Nephron (organoid): ENCODE results near the gene MMP2.

Source experiments
- H3K27ac Mint-ChIP-seq, 3 experiments: 2 replicates each; pipeline ENCODE4 v1.8.0; 2020; ENCODE audit warnings: mixed read lengths in 3 of 3, mild to moderate bottlenecking in 2 of 3, moderate library complexity in 1 of 3
- H3K27me3 Mint-ChIP-seq: 2 replicates; pipeline ENCODE4 v1.8.0; 2021; ENCODE audit warnings: low read depth, mild to moderate bottlenecking, moderate library complexity, mixed read lengths
- H3K36me3 Mint-ChIP-seq: 2 replicates; pipeline ENCODE4 v1.8.0; 2020; ENCODE audit warnings: low read depth, mixed read lengths
- H3K4me1 Mint-ChIP-seq: 2 replicates; pipeline ENCODE4 v1.8.0; 2020; ENCODE audit warnings: mixed read lengths
- H3K4me3 Mint-ChIP-seq, 3 experiments: 2 replicates each; pipeline ENCODE4 v1.8.0; 2020; ENCODE audit warnings: mild to moderate bottlenecking in 3 of 3, mixed read lengths in 3 of 3, moderate library complexity in 2 of 3
- H3K9me3 Mint-ChIP-seq: 2 replicates; pipeline ENCODE4 v1.8.0; 2020; ENCODE audit warnings: mixed read lengths
- TF ChIP-seq, protein P1 (sequence below), 3 experiments: fragments of 200-600 bp; sonication (generic); IDR thresholded peaks; one replicate each; pipeline ENCODE4 v1.5.0; 2021; ENCODE audit warnings: antibody characterized with exemption in 3 of 3; ENCODE audit not compliant: unreplicated experiment in 3 of 3

MMP2 gene

DNA sequence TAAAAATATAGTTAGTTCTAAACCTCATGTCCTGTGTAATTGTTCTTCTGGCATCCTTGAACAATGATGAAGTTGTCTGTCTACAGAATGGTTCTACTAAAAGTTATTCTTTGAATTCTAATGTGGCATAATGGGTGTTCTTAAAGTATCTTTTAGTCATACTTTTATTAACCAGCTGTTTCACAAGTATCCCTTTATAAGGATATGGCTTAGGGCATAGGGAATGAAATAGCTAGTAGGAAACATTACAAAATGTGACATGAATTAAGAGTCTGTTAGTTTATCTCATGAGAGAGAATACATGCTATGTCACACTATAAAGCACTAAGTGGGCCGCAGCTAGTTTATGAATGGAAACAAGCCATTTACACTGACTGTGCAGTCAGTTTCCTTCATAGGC lies 61.2 kb downstream of the MMP2 start:
- H3K4me3 Mint-ChIP-seq: no peak overlapping the region
- TF ChIP-seq, protein P1, sequence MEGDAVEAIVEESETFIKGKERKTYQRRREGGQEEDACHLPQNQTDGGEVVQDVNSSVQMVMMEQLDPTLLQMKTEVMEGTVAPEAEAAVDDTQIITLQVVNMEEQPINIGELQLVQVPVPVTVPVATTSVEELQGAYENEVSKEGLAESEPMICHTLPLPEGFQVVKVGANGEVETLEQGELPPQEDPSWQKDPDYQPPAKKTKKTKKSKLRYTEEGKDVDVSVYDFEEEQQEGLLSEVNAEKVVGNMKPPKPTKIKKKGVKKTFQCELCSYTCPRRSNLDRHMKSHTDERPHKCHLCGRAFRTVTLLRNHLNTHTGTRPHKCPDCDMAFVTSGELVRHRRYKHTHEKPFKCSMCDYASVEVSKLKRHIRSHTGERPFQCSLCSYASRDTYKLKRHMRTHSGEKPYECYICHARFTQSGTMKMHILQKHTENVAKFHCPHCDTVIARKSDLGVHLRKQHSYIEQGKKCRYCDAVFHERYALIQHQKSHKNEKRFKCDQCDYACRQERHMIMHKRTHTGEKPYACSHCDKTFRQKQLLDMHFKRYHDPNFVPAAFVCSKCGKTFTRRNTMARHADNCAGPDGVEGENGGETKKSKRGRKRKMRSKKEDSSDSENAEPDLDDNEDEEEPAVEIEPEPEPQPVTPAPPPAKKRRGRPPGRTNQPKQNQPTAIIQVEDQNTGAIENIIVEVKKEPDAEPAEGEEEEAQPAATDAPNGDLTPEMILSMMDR (IDR thresholded peaks at IDR 0.05; ENCODE audit: unreplicated experiment in 3 of 3): no peak

DNA sequence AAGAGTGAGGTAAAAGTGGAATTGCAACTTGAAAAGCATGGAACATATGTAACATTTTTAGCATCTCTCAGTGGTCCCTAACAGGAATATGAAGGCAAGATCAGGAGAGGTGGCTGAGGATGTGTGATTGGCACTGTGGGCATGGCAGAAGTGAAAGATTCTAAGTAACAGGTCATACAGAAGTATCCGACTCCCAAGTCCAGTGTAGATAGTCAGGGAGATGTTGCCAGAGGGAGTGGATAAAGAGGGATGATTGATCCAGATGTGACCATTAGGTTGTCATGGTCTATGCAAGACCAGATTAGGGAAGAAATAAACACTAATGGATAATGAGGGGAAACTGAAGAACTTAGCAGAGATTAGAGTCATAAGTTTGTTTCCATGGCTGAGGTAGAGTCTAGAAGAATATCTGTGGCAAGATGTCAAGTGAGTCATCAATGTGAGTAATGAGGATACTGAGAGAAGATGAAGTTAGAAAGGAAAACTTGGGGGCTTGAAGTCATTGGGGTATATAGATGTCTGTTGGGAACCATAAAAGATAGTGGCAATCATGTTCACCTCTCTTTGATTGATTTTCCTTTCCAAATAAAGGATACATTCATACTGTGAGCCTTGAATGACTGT lies 63.6 kb downstream of the MMP2 start:
- H3K36me3 Mint-ChIP-seq: no peaks in the 10 kb centered on the region
- no peaks in the 10 kb centered on the region for H3K9me3 Mint-ChIP-seq
- H3K4me3 Mint-ChIP-seq: no peak overlapping the region
- peaks cover 4% of the 10 kb centered on the region for H3K4me1 Mint-ChIP-seq
- TF ChIP-seq, protein P1 (IDR thresholded peaks at IDR 0.05; ENCODE audit: unreplicated experiment in 3 of 3): no peak
- H3K27me3 Mint-ChIP-seq: no peaks in the 10 kb centered on the region
- no peak overlapping the region for H3K27ac Mint-ChIP-seq

More for the DNA sequence above, 61.2 kb downstream of the MMP2 start:
- Mint-ChIP-seq H3K4me1 (peaks cover 4% of the 10 kb centered on the region), H3K9me3 (no peaks in the 10 kb centered on the region), H3K27ac (no peak overlapping the region), H3K27me3 (no peaks in the 10 kb centered on the region), H3K36me3 (no peaks in the 10 kb centered on the region)

DNA sequence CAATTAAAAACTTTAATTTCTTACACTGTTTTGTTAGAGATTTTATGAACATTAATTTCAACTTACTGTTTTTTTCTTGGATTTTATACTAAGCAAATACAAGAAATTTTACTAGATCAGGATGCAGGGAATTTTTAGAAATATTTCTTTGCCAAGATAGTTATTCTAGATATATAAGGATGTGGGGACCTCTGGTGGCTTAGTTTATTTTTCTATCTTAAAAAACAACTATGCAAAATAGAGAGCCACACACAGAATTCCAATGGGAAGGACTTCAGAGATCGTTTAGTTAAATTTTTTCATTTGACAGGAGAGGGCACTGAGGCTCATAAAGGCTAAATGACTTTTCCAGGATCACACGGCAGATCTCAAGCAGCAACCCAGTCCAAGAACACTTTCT lies 64.5 kb downstream of the MMP2 start:
- Mint-ChIP-seq H3K36me3 (no peaks in the 10 kb centered on the region), H3K27ac (no peak overlapping the region), H3K4me1 (peaks cover 4% of the 10 kb centered on the region), H3K27me3 (no peaks in the 10 kb centered on the region), H3K9me3 (no peaks in the 10 kb centered on the region), H3K4me3 (no peak overlapping the region)
- TF ChIP-seq, protein P1 (IDR thresholded peaks at IDR 0.05; ENCODE audit: unreplicated experiment in 3 of 3): peak; percentile 41 to 61 (median 45)

DNA sequence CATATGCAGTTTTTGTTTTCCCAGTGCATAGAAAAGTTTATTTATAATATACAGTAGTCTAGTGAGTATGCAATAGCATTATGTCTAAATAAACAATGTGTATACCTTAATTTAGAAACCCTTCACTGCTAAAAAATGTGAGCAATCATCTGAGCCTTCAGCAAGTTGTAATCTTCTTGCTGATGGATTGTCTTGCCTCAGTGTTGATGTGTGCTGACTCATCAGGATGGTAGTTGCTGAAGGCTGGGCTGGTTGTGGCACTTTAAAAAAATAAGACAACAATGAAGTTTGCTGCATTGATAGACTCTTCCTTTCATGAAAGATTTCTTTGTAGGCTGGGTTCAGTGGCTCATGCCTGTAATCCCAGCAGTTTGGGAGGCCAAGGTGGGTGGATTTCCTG lies 73.6 kb downstream of the MMP2 start:
- no peaks in the 10 kb centered on the region for H3K27me3 Mint-ChIP-seq
- peaks cover 23% of the 10 kb centered on the region for H3K9me3 Mint-ChIP-seq
- H3K4me1 Mint-ChIP-seq: no peaks in the 10 kb centered on the region
- TF ChIP-seq, protein P1 (IDR thresholded peaks at IDR 0.05; ENCODE audit: unreplicated experiment in 3 of 3): no peak
- H3K36me3 Mint-ChIP-seq: peaks cover 27% of the 10 kb centered on the region
- no peak overlapping the region for H3K27ac Mint-ChIP-seq
- no peak overlapping the region for H3K4me3 Mint-ChIP-seq

DNA sequence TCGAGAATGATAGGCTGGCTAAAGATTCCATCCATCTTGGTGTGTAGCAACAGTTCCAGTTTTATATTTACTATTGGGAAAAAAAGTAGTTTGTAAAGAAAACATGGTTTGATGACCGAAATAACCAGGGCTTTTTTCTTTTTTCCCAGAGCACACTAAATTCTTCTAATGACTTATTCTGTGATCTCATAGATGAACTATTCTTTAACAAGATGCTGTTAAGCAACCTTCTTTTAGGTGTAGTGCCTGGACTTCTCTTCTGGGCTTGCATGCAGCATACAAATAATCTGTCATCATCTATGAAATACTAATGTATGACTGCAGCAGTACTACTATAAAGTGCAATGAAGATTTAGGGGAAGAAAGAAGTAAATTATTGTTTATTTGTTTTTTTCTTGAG lies 76.4 kb downstream of the MMP2 start:
- Mint-ChIP-seq H3K4me1 (peaks cover 22% of the 10 kb centered on the region), H3K36me3 (peaks cover 27% of the 10 kb centered on the region), H3K27me3 (no peaks in the 10 kb centered on the region), H3K9me3 (peaks cover 23% of the 10 kb centered on the region), H3K27ac (no peak overlapping the region), H3K4me3 (no peak overlapping the region)
- TF ChIP-seq, protein P1 (IDR thresholded peaks at IDR 0.05; ENCODE audit: unreplicated experiment in 3 of 3): no peak
